ENCODE measurements around the gene UBR4.

The UBR4 gene

DNA sequence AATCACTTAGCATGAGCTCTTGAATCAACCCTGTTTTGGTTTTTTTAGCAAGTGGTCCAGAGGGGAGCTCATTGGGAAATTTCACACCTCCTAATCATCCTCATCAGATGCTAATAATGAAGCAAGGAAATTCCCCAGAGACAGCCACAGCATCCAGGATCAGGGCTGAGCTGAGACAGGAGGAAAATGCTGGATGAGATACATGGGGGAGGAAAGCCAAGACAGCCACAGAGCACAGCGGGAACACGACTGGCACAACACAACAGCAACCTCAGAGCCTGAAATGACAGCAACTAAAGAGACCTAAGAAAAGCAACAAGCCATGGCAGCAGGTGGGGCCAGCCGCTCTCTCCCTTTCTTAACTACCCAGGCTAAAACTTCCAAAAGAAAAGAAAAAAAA is 70.4 kb downstream of the UBR4 start:
- peak; percentile 69 for DNase-seq (ENCODE audit: low spot score)

DNA sequence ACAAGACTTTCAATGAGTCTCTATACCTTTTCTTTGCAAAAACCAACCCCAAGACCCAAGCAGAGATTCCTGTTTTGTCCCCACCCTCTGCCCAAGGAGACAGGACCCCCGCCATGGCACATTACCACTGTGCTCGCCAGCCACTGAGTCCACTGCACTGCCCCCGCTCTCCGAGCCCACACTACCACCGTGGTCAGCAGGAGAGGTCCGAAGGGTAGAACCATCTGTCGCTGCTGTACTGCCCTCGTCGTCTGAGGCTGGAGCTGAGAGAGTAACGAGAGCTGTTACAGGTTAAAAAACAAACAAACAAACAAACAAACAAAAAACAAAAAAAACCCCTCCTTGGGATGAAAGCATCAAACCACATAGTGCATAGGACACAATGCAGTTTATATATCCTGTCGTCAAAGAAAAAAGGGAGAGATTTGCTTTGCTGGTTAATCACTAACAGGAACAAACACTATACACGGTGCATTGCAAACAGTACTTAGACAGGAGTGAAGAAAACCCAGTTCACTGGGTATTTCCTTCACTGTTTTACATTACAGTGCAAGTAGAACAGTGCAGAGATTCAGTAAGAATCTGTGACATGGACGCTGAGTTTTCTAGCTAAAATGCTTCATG is 71.0 kb downstream of the UBR4 start:
- no peak for DNase-seq (ENCODE audit: low spot score)

DNA sequence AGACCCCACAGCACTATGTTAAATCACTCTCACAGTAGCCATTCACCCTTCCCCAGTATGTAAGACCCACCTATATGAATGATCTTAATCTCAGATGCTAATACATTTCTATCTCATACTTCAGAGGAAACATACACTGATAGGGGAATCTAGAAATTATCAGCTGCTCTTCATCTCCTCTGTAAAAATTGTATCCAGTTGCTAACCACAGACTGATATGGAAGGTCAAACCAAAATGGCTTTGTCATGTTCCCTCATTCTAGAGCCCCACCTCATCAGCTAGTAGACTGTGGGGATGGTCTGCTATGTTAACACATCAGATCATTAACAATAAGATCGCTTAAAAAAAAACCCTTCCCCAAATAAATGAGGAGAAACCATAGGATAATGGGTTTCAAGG is 71.7 kb downstream of the UBR4 start:
- no peak for DNase-seq (ENCODE audit: low spot score)

DNA sequence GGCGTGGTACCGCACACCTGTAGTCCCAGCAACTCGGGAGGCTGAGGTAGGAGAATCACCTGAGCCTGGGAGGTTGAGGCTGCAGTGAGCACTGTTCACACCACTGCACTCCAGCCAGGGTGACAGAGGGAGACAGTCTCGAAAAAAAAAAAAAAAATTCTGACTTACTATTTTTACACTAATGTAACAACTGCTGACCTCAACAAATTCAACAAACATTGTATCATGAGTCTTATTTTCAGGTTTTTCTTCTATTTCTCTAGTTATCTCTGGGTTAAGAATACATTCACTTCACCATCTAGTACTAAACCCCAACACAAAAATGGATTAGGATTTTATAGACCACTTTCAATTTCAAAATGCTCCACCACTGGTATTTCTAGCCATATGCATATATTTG is 72.9 kb downstream of the UBR4 start:
- no peak for DNase-seq (ENCODE audit: low spot score)

DNA sequence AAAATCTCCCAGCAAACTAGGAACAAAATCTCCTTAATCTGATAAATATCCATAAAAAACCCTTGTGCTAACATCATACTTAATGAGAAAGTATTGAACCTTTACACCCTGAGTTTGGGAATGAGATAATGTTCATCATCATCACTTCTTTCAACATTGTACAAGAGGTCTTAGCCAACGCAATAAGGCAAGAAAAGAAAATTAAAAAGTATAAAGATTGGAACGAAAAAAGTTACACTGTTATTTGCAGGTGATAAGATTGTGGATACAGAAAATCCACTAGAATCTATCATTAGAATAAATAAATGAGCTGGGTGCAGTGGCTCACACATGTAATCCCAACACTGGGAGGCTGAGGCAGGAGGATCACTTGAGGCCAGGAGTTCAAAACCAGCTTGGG is 76.7 kb downstream of the UBR4 start:
- no peak for DNase-seq (ENCODE audit: low spot score)

DNA sequence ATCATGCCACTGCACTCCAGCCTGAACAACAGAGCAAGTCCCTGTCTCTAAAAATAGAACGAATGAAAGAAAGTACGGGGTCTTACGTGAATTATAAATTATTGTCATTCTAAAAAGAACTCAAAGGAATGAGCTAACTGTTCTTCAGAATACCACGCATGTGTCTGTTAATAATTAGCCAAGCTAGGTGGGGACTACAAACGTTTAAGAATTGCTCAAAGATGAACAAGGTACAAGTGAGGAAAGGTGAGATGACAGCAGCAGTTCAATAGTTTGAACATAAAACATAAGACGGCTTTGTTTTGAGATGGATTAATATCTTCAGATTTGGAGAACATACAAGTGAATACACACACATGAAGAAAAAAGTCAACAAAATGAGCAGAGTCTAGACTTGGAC is 79.6 kb downstream of the UBR4 start:
- DNase-seq (ENCODE audit: low spot score), result no peak

DNA sequence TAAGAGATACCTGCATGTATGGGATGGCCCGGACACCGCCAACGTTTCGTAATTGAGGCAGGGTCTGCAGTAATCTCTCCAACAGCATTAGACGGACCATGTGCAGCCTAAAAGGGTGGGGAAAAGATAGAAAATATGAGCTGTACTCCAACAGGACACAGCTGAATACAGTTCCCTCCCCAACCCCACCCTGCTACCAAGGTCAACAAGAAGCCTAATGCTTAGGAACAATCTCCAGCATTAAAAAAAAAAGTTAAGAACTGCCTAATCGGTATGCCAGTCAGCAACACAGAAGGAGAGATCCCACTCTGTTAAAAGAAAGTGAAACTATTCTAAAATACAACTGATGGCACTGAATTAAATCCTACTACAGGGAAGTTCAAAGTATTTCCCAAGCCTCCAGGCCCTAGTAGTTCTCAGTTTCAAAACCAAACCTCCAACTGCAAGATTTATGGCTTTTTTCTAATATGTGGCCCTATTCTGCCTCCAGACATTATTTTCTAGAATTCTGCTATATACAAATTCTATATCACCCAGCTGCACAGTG is 81.0 kb downstream of the UBR4 start:
- DNase-seq (ENCODE audit: low spot score), result no peak

DNA sequence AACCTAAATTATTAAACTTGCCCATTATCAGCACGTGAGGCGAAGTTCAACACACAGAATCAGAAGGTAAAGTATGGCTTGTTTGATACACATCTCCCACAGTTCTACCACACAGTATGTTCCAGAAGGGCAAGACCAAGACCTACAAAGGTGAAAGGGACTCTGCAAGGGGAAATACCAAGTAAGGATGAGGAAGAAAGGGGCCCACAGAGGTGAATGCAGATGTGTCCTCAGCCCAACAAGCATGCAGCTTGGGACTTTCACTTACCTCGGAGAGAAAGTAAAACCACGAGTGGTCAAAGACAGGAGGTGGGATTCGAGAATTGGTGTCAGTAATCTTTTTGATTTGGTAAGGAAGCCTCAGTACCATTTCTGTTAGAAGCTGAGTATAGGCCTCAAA is 85.8 kb downstream of the UBR4 start:
- no peak for DNase-seq (ENCODE audit: low spot score)

DNA sequence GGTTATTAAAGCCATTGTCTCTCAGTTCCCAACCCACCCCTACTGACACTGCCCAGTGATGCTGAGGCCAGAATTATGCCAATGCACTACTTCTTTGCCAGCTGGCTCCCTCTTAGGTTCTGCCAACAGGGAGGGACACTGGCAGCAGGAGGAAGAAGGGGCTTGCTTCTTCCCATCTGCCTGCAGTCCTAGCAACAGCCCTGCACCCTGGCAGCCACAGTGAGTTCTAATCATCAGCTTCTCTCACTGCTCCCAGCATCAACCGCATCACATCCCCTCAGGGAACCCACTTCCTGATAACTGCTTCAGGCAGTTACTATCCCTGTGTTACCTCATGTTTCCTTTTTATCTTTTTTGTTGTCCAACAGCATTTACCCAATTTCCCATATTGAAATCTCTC is 86.2 kb downstream of the UBR4 start:
- peak; percentile 68 for DNase-seq (ENCODE audit: low spot score)

DNA sequence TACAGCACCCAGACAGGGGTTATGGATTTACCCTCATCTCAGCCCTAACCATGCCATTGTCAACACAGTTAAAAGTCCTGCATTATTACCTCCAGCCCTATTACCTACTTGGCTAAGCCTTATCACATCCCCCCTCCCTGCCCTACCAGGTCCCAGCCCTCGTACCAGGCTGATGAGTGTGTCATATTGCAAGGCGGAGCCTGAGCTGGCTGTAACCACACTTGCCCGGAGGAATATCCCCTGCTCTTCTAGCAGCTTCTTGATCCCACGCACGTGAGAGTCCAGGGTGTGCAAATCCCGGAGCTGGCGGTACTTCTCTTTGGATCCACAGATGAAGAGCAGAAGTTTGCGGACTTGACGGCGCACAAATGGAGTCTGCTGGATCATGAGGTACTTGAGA is 87.4 kb downstream of the UBR4 start:
- no peak for DNase-seq (ENCODE audit: low spot score)

DNA sequence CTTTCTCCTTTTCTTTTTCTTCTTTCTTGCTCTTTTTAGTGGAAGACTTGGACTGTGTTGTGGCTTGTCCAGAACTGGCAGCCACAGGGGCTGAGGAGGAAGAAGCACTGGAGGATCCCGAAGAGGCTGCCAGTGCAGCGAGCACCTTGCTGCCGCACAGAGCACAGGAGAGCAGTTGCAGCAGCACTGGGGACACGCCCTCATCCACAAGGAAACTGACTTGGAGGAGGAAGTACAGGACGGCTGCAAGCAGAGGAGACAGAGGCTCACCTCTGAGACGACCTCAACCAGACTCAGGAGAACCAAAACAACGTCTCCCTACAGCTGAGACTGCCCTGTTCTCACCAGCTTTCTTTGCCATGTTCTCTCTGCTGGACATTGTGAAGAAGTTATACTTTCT is 88.9 kb downstream of the UBR4 start:
- DNase-seq (ENCODE audit: low spot score), result no peak

DNA sequence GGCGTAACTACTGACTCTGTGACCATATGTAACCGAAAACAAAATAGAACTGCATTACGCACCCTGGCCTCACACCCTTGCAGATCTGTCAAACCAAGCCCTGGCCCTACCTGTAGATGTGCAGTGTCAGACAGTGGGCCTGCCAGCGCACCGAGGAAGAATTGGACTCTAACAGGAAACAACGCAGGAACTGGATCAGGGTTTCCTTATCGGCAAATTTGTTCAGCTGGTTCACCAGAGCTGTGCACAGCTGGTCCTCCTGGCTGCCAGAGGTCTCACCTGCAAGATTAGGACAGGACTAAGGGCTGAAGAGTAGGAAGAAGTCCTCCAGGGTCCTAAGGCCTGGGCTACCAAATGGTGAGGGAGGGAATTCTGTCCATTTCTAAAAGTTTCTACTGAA is 90.0 kb downstream of the UBR4 start:
- DNase-seq (ENCODE audit: low spot score), result no peak

DNA sequence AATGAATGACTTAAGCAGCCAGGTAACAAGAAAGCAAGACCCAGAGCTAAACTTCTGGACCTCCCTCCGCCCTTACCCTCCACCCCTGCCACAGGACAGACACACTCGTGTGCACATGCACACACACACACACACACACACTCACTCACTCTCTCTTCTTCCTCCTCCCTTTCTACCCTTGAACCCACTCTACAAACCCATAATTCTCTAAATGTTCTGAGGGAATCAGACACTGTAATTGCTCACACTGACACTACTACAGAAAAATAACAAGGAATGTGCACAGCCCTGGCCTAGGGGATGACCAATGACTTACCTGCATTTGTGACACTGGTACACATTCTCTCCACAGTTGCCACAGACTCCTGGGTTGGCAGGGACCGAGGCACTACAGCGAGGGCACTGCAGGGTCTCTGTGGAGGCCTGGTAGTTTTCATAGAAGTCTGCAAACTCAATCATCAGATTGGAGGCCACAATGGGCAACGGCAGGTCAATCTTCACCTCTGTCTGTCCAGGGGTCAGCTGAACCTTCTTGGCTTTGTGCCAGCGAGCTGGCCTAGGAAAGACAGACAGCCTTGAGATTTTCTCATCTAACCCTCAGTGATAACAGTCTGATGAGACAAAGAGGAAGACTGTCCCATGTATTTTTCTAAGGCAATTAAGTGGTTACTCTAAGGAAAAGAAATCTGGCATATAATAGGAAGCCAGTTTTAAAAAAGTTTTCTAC is 94.8 kb downstream of the UBR4 start:
- DNase-seq (ENCODE audit: low spot score), result no peak

DNA sequence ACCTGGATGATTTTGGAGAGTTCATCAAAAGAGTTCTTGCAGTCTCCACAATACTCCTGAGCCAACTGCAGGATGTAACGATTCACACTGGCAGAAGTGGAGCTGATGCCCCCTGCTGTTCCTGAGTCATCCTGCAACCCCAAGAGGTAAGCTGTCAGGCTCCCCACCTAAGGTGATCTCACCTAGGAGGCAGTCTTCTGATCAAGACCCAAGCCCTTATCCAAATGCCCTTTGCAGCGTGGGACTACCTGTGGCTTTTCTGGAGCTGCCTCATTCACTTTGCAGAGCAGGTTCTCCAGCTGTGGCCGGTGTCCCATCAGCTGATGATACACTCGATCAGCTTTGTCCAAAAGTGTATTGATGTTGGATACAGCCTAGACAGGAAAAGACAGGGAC is 96.4 kb downstream of the UBR4 start:
- peak; percentile 54 for DNase-seq (ENCODE audit: low spot score)

DNA sequence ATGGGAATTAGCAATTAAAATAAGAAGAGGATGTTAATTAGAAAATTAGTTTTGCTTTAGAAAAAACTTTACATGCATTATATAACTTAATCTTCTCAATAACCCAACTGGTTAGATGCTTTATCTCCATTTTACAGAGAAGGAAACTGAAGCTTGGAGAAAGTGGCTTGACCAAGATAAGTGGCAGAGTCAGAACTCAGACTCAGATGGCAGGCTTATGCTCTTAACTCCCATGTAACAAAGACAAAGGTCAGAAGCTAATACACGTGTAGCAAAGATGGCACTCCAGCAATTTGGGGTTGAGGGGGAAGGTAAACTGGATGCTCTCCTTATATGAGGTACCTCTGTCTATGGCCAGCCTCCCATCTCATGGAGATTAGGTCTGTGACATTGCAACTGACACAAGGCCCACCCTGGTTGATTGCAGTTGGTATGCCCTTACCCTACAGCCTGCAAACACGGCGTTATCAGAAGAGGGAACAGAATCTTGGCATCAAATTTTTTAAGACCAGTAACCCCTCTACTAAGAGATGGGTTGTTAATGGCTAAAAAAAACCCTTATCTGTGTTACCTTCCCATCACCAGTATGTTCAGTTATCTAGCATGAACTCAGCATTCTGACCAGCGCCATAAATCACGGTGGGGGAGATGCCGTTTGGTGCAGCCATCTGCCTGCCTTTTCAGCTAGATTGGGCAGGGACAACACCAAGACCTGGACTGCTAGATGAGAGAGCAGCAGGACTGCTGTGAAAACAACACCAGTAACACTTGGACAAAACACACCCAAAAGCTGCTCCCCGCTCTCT is 97.0 kb downstream of the UBR4 start:
- no peak for DNase-seq (ENCODE audit: low spot score)

DNA sequence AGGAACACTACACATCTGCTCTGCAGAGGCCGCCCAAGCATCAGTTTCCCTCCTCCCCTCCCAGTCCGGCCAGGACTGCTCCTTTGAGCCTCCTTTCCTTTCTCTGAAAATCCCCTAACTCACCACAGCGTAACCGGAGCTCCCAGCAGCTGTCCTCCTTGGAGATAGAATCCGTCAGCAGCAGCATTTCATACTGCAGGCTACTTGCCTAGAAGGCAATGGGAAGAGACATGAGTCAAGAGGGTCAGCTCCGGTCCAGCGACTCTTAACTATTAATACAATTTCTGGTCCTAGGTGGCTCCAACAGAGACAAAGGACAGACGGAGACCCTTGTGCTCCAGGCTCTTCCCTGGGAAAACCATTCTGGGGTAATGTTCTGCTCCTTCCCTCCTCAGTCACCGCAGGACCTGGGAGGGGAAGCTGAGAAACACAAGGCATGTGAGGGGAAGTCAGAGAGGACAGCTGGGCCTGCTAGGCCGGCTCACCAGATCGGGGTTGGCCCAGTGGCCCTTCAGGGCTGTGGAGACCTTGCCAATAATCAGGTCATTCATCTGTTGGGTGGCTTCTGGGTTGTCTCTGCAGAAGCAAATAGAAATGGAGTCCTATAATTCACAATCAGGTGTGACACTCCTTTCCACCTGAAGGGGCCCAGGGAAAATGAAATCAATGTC is 99.7 kb downstream of the UBR4 start:
- no peak for DNase-seq (ENCODE audit: low spot score)

DNA sequence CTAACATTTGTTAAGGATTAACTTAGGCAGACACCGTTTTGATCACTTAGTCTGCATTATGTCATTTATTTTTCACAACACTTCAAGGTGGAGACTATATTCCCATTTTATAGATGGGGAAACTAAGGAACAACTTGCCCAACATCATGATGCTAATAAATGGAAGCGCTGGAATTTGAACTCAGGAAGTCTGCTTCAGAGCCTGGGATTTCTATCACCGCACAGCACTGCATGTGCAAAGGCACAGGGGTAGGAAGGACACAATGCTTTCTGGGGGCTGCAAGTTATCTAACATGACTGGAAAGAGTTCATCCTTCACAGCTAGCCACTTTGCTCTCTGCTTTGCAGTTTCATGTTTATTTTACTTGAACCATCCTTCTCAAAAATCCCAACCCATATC is 100.5 kb downstream of the UBR4 start:
- DNase-seq (ENCODE audit: low spot score), result no peak

DNA sequence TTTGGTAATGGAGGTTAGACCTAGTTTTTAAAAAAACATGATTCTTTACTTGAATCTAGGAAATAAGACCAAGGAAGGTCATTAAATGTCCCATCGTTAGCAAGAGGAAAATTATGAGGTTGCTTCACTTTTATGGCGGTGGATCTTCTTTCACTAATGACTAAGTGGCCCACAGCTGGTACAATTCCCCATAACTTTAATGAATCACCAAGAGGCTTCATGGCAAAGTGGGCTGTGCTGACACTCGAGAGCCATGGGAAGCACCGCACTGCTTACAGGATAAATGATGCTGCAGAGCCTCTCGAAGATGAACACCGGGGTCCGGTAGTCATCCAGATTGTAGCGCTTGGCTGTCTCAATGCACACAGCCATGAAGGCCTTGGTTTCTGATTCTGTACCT is 108.8 kb downstream of the UBR4 start:
- DNase-seq (ENCODE audit: low spot score), result no peak

DNA sequence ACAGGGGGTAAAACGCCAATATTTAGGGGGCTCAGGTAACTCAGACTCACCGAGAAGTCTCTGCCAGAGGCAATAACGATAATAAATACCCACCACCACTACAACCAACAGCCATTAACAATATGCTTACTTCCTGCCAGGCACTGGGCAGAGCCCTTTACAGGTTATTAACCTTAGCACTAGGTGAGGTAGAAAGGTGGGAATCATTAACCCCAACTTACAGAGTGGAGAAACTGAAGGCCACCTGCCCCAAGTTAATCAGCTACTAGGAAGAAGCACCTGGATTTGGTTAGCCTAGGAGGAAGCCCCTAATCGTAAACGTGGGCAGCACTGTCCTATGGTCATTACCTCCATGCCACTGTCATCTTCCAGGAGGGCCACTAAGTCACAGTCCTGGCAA is 110.0 kb downstream of the UBR4 start:
- no peak for DNase-seq (ENCODE audit: low spot score)

DNA sequence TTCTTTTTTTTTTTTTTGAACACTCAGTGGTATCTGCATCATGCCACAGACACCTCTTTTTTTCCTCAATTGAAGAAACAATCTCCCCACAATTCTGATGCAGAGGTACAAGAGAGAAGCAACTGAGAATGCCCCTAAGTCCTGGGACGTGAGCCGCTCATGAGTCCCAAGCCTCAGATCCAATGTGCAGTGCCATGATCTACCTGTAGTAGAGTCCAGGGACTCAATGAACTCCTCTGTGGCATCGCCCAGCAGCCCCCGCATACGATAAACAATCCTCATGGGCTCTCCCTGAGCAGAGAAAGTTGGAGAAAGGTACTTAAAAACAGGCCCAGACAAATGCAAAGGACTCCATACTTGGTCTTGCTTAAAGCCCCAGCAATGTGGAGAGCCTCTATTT is 113.1 kb downstream of the UBR4 start:
- no peak for DNase-seq (ENCODE audit: low spot score)

DNA sequence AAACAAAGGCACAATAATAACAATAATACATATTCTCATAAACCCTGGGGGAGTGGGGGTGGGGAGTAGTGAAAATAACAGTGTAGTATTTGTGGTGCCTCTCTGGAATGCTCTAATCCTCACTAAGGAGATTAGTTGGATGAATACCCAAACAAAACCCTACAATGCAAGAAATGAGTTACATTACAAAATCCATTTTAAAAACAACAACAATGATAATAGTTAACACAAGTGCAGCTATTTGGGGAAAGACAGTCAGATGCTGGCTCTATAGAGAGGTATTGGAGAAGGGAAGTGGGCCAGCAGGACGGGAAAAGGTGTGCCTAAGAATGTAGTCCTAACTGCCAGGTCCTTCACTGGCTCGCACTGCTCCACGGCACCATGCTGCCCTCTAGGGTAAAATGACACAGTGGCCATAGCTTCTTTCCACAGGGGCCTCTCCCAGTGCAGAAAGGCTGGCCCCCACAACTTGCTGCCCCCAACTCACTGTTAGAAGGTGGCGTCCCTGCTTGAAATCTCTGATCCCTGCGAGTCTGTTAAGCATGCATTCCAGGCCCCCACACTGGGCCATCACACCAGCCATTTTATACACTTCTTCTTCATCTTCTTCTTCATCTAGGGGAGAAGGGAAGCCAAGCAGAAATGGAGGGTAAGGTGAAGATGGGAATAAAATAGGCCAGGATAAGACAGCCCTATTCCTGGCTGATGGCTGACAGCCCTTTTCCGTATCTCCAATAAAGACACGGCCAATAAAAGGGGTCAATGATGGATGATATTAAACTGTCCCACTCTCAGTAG is 113.8 kb downstream of the UBR4 start:
- peak; percentile 64 for DNase-seq (ENCODE audit: low spot score)
